GM12878 (cell line): ENCODE data around the gene SNAI1.

Source experiments
- BACH1 ChIP-seq: fragments of 450-650 bp; IDR thresholded peaks from 2 replicates; pipeline ENCODE4 v1.6.1; 2017; ENCODE audit warnings: mild to moderate bottlenecking, borderline replicate concordance
- CHD1 ChIP-seq: IDR thresholded peaks from 2 replicates; pipeline ENCODE4 v1.6.1; 2012; ENCODE audit warnings: low read depth, low read length, improper control_type of control experiment
- CTCF ChIP-seq, 3 experiments: IDR thresholded peaks in 2 of 3; conservative IDR thresholded peaks in 1 of 3; 2 replicates each; pipeline ENCODE4 v1.5.1; 2011; ENCODE audit warnings: low read depth in 3 of 3, low read length in 3 of 3, mild to moderate bottlenecking in 3 of 3, control low read depth in 2 of 3, moderate library complexity in 2 of 3, inconsistent platforms in 1 of 3, mixed read lengths in 1 of 3; ENCODE audit not compliant: control insufficient read depth in 2 of 3, insufficient read depth in 1 of 3; ENCODE audit errors: extremely low read depth in 1 of 3
- E2F8 ChIP-seq: fragments of 450-650 bp; IDR thresholded peaks from 2 replicates; pipeline ENCODE4 v1.6.1; 2018; ENCODE audit warnings: mild to moderate bottlenecking, low read depth, moderate library complexity; ENCODE audit not compliant: partially characterized antibody
- EP300 ChIP-seq, 2 experiments: fragments of 150-350 bp in 1 of 2; IDR thresholded peaks; 2 replicates each; pipeline ENCODE4 v1.6.1; 2011 to 2012; ENCODE audit warnings: low read depth in 2 of 2, low read length in 2 of 2, borderline replicate concordance in 1 of 2, improper control_type of control experiment in 1 of 2, inconsistent platforms in 1 of 2; ENCODE audit not compliant: control insufficient read depth in 1 of 2
- JUND ChIP-seq: IDR thresholded peaks from 2 replicates; pipeline ENCODE4 v1.6.1; 2012; ENCODE audit warnings: low read depth, mild to moderate bottlenecking, low read length, improper control_type of control experiment, moderate library complexity
- MXI1 ChIP-seq: fragments of 150-350 bp; IDR thresholded peaks from 2 replicates; pipeline ENCODE4 v1.6.1; 2011; ENCODE audit warnings: low read depth, mild to moderate bottlenecking, inconsistent platforms, low read length, improper control_type of control experiment
- MYB ChIP-seq: fragments of 150-350 bp; IDR thresholded peaks from 2 replicates; pipeline ENCODE4 v1.6.1; 2014; ENCODE audit warnings: mild to moderate bottlenecking, low read depth, low read length, borderline replicate concordance
- NFYB ChIP-seq: IDR thresholded peaks from 2 replicates; pipeline ENCODE4 v1.6.1; 2011; ENCODE audit warnings: low read depth, mild to moderate bottlenecking, low read length, improper control_type of control experiment, moderate library complexity; ENCODE audit not compliant: insufficient read depth
- NR2F1 ChIP-seq: fragments of 450-650 bp; conservative IDR thresholded peaks from 2 replicates; pipeline ENCODE4 v1.6.1; 2017; ENCODE audit warnings: mild to moderate bottlenecking
- POLR2A ChIP-seq: IDR thresholded peaks from 2 replicates; pipeline ENCODE4 v1.6.1; 2011; ENCODE audit warnings: low read depth, mild to moderate bottlenecking, low read length
- STAT3 ChIP-seq: IDR thresholded peaks from 2 replicates; pipeline ENCODE4 v1.6.1; 2011; ENCODE audit warnings: low read depth, low read length, improper control_type of control experiment
- TCF7 ChIP-seq: IDR thresholded peaks from 2 replicates; pipeline ENCODE4 v1.6.1; 2014; ENCODE audit warnings: antibody characterized with exemption, borderline replicate concordance
- TF ChIP-seq, protein P1 (sequence below): IDR thresholded peaks from 2 replicates; pipeline ENCODE4 v1.6.1; 2012; ENCODE audit warnings: improper control_type of control experiment, low read depth, low read length; ENCODE audit not compliant: insufficient replicate concordance

DNA sequence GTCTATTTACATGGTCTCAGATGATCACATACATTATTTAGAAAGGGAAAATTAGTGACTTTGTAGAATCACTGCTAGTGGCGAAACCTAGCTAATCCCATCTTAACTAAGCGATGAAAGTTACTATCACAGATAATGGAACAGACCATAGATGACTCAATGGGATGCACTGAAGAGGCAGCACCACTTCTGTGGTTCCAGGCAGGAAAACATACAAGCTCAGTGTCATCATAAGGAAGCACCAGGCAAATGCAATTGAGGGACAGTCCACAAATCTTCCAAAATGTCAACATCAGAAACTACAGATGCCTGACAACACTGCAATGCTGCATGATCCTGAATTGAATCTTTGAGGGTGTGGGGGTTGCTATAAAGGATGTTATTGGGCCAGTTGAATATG is 15.9 kb upstream of the SNAI1 start:
- no peak for TF ChIP-seq JUND
- TF ChIP-seq STAT3 = no peak
- no peak for TF ChIP-seq NR2F1
- no peak for TF ChIP-seq BACH1
- TF ChIP-seq POLR2A = no peak
- TF ChIP-seq E2F8 = no peak
- no peak for TF ChIP-seq CTCF (IDR thresholded peaks at IDR 0.05 in 2 of 3, conservative IDR thresholded peaks at IDR 0.05 in 1 of 3; ENCODE audit: control insufficient read depth in 2 of 3, extremely low read depth in 1 of 3, insufficient read depth in 1 of 3, low read depth in 3 of 3, low read length in 3 of 3)
- no peak for TF ChIP-seq TCF7
- no peak for TF ChIP-seq MYB
- no peak for TF ChIP-seq CHD1
- no peak for TF ChIP-seq NFYB
- TF ChIP-seq EP300 (IDR thresholded peaks at IDR 0.05; ENCODE audit: borderline replicate concordance in 1 of 2, control insufficient read depth in 1 of 2, low read depth in 2 of 2, low read length in 2 of 2) = no peak
- no peak for TF ChIP-seq MXI1
- TF ChIP-seq, protein P1, sequence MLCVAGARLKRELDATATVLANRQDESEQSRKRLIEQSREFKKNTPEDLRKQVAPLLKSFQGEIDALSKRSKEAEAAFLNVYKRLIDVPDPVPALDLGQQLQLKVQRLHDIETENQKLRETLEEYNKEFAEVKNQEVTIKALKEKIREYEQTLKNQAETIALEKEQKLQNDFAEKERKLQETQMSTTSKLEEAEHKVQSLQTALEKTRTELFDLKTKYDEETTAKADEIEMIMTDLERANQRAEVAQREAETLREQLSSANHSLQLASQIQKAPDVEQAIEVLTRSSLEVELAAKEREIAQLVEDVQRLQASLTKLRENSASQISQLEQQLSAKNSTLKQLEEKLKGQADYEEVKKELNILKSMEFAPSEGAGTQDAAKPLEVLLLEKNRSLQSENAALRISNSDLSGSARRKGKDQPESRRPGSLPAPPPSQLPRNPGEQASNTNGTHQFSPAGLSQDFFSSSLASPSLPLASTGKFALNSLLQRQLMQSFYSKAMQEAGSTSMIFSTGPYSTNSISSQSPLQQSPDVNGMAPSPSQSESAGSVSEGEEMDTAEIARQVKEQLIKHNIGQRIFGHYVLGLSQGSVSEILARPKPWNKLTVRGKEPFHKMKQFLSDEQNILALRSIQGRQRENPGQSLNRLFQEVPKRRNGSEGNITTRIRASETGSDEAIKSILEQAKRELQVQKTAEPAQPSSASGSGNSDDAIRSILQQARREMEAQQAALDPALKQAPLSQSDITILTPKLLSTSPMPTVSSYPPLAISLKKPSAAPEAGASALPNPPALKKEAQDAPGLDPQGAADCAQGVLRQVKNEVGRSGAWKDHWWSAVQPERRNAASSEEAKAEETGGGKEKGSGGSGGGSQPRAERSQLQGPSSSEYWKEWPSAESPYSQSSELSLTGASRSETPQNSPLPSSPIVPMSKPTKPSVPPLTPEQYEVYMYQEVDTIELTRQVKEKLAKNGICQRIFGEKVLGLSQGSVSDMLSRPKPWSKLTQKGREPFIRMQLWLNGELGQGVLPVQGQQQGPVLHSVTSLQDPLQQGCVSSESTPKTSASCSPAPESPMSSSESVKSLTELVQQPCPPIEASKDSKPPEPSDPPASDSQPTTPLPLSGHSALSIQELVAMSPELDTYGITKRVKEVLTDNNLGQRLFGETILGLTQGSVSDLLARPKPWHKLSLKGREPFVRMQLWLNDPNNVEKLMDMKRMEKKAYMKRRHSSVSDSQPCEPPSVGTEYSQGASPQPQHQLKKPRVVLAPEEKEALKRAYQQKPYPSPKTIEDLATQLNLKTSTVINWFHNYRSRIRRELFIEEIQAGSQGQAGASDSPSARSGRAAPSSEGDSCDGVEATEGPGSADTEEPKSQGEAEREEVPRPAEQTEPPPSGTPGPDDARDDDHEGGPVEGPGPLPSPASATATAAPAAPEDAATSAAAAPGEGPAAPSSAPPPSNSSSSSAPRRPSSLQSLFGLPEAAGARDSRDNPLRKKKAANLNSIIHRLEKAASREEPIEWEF = no peak
